Measurements from ENCODE around the gene VCL. TPM values are rescaled to one million over a fixed set of nuclear protein-coding genes. Genes with fewer than 3 reads are reported as not detected.

VCL gene
- total and polyA plus RNA-seq, 8 donors: 8.6 to 51.7 (median 28.5) TPM

- ATAC-seq (peak in 1 of 4 donors; percentile 28), DNase-seq (no peak), FAIRE-seq (no peak)
- 39 to 41% methylated on average over 3 of the region's 3 CpGs for WGBS, 2 donors
- no peaks in the 10 kb centered on the region for H3K36me3 ChIP-seq
- TF ChIP-seq, protein P1, sequence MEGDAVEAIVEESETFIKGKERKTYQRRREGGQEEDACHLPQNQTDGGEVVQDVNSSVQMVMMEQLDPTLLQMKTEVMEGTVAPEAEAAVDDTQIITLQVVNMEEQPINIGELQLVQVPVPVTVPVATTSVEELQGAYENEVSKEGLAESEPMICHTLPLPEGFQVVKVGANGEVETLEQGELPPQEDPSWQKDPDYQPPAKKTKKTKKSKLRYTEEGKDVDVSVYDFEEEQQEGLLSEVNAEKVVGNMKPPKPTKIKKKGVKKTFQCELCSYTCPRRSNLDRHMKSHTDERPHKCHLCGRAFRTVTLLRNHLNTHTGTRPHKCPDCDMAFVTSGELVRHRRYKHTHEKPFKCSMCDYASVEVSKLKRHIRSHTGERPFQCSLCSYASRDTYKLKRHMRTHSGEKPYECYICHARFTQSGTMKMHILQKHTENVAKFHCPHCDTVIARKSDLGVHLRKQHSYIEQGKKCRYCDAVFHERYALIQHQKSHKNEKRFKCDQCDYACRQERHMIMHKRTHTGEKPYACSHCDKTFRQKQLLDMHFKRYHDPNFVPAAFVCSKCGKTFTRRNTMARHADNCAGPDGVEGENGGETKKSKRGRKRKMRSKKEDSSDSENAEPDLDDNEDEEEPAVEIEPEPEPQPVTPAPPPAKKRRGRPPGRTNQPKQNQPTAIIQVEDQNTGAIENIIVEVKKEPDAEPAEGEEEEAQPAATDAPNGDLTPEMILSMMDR (IDR thresholded peaks at IDR 0.05): no peak
- H3K9me3 ChIP-seq: no peaks in the 10 kb centered on the region
- peaks cover 5 to 13% (median 10%) of the 10 kb centered on the region in 3 donors for H3K4me1 ChIP-seq
- intact Hi-C loops (cut with DNase I): no loop called here
- no peaks in the 10 kb centered on the region for H3K27me3 ChIP-seq
- H3K27ac ChIP-seq: no peak overlapping the region
- no peak overlapping the region for H3K4me3 ChIP-seq
Observed at GRCh38 chr10:74032900-74033655, 35.2 kb downstream of the VCL start.

DNA sequence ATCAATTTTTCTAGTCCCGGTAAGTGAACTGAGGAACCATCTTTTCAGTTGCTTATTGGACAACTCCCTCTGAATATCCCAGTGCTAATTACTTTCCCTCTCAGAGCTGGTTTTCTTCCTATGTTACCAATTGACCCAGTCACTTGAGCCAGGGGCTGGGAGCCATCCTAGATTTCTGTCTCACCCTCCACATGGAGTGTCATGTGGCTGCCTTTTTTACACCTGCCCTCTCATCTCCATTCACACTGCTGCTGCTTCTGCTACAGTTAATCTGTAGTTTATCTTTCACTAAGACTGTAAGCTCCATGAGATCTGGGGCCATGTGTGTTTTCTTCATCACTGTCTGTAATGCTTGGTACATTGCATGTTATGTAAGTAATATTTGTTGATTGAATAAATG lies 35.8 kb downstream of the VCL start:
- no peak overlapping the region for H3K27ac ChIP-seq
- TF ChIP-seq, protein P1 (IDR thresholded peaks at IDR 0.05): no peak
- ATAC-seq (no peak), FAIRE-seq (no peak), DNase-seq (no peak)
- no peak overlapping the region for H3K4me3 ChIP-seq
- no peaks in the 10 kb centered on the region for H3K36me3 ChIP-seq
- no peaks in the 10 kb centered on the region for H3K27me3 ChIP-seq
- 79 to 80% methylated on average over 1 of the region's 1 CpG for WGBS, 2 donors
- intact Hi-C loops (cut with DNase I): no loop called here
- peaks cover 5 to 13% (median 10%) of the 10 kb centered on the region in 3 donors for H3K4me1 ChIP-seq
- no peaks in the 10 kb centered on the region for H3K9me3 ChIP-seq

GRCh38 chr10:74034301-74034700 lies 36.4 kb downstream of the VCL start:
- intact Hi-C loops (cut with DNase I): no loop called here
- no peak for FAIRE-seq
- ATAC-seq: no peak

DNA sequence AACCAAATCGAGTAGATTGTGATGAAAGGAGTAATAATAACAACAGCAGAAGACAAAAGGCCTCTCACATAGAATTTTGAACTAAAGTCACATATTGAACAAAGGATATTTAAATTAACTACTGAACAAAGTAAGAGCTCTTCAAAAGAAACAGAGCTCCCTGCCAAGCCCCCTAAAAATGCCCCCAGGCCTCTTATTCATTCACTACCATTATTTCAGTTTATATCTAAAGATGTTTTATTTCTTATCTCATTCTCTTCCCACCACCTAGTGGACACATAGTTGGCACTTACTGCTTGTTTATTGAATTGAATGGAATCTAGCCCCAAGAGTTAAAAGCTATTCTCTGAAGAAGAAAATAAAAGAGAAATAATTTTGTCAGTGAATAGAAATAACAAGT lies 37.4 kb downstream of the VCL start:
- FAIRE-seq: no peak
- WGBS, 2 donors: 3 to 5% methylated on average over 1 of the region's 1 CpG
- TF ChIP-seq, protein P1 (IDR thresholded peaks at IDR 0.05): no peak
- intact Hi-C loops (cut with DNase I): no loop called here
- DNase-seq: no peak
- no peaks in the 10 kb centered on the region for H3K27me3 ChIP-seq
- ATAC-seq: no peak
- no peaks in the 10 kb centered on the region for H3K9me3 ChIP-seq
- H3K27ac ChIP-seq: no peak overlapping the region
- H3K4me3 ChIP-seq: no peak overlapping the region
- H3K36me3 ChIP-seq: no peaks in the 10 kb centered on the region
- peaks cover 4 to 7% (median 6%) of the 10 kb centered on the region in 3 donors for H3K4me1 ChIP-seq

More at GRCh38 chr10:74034301-74034700, 36.4 kb downstream of the VCL start:
- H3K27ac ChIP-seq: no peak overlapping the region
- WGBS, 2 donors: 75 to 81% methylated on average over 2 of the region's 2 CpGs
- H3K9me3 ChIP-seq: no peaks in the 10 kb centered on the region
- H3K36me3 ChIP-seq: no peaks in the 10 kb centered on the region
- no peaks in the 10 kb centered on the region for H3K27me3 ChIP-seq
- TF ChIP-seq, protein P1 (IDR thresholded peaks at IDR 0.05): no peak
- H3K4me3 ChIP-seq: no peak overlapping the region
- peaks cover 5 to 13% (median 10%) of the 10 kb centered on the region in 3 donors for H3K4me1 ChIP-seq
- no peak for DNase-seq

- FAIRE-seq (no peak), DNase-seq (no peak), ATAC-seq (no peak)
- H3K9me3 ChIP-seq: no peaks in the 10 kb centered on the region
- intact Hi-C loops (cut with DNase I): no loop called here
- H3K27me3 ChIP-seq: no peaks in the 10 kb centered on the region
- peaks cover 0 to 7% (median 4%) of the 10 kb centered on the region in 3 donors for H3K4me1 ChIP-seq
- TF ChIP-seq, protein P1 (IDR thresholded peaks at IDR 0.05): no peak
- WGBS, 2 donors: 83 to 86% methylated on average over 4 of the region's 4 CpGs
- no peaks in the 10 kb centered on the region for H3K36me3 ChIP-seq
- no peak overlapping the region for H3K4me3 ChIP-seq
- no peak overlapping the region for H3K27ac ChIP-seq
Observed at GRCh38 chr10:74036474-74036873, 38.6 kb downstream of the VCL start.

Data from pancreas (tissue), 10 donors.